ENCODE measurements around the gene LONP1. TPM values are rescaled to one million over a fixed set of nuclear protein-coding genes. Genes with fewer than 3 reads are reported as not detected.

The LONP1 gene
- total and polyA plus RNA-seq, 10 donors = 29.2 to 65.8 (median 46.1) TPM

DNA sequence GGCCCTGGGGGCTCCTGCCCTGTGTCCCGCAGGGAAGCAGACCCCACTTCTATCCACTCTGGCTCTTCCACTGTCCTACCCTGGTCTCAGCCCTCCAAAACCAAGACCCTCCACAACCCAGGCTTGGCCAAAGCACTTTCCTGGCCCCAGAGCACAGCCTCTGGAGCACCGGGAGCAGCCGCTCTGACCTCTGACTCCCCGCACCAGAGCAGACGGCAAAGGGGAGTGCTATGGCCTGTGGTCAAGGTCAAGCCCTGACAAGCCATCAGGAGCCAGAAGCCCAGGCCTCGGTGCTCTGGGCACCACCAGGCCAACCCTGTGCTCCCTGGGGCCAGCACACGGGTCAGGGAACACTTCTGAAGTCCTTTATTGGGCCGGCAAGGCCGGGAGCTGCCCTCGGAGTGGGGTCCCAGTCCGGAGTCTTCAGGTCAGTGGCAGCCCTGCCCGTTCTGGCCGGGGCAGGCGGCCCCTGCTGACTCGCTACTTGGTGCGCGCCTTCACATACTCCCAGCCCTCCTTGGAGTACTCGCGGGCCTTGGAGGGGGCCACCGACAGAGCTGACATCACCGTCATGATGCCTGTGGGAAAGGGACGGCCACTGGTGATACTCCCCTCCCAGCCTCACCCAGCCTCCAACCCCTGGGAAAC lies 41.8 kb downstream of the LONP1 start:
- Histone ChIP-seq H3K36me3 (peaks cover 0 to 29% (median 6%) of the 10 kb centered on the region in 6 donors), H3K27ac (no peak overlapping the region), H3K9me3 (no peaks in the 10 kb centered on the region), H3K4me1 (peaks cover 12 to 33% (median 21%) of the 10 kb centered on the region in 6 donors), H3K4me3 (no peak overlapping the region), H3K27me3 (replicated peaks in 1 of 7) (no peaks in the 10 kb centered on the region)
- 90 to 96% (median 92%) methylated on average over 17 to 22 of the region's 22 CpGs for WGBS, 5 donors
- TF ChIP-seq POLR2AphosphoS5 (IDR thresholded peaks at IDR 0.05) = no peak
- no peak for TF ChIP-seq POLR2A (IDR thresholded peaks at IDR 0.05)
- TF ChIP-seq, protein P1, sequence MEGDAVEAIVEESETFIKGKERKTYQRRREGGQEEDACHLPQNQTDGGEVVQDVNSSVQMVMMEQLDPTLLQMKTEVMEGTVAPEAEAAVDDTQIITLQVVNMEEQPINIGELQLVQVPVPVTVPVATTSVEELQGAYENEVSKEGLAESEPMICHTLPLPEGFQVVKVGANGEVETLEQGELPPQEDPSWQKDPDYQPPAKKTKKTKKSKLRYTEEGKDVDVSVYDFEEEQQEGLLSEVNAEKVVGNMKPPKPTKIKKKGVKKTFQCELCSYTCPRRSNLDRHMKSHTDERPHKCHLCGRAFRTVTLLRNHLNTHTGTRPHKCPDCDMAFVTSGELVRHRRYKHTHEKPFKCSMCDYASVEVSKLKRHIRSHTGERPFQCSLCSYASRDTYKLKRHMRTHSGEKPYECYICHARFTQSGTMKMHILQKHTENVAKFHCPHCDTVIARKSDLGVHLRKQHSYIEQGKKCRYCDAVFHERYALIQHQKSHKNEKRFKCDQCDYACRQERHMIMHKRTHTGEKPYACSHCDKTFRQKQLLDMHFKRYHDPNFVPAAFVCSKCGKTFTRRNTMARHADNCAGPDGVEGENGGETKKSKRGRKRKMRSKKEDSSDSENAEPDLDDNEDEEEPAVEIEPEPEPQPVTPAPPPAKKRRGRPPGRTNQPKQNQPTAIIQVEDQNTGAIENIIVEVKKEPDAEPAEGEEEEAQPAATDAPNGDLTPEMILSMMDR (IDR thresholded peaks at IDR 0.05 in 8 of 11, conservative IDR thresholded peaks at IDR 0.05 in 3 of 11) = no peak
- DNase-seq = no peak
- intact Hi-C loops (cut with DNase I; ENCODE audit: low total_unique reads) = loop anchor here (10.0 kb wide), 1 partner anchor 53 kb away; the partner anchor contains the start of genes SAFB and SAFB2

DNA sequence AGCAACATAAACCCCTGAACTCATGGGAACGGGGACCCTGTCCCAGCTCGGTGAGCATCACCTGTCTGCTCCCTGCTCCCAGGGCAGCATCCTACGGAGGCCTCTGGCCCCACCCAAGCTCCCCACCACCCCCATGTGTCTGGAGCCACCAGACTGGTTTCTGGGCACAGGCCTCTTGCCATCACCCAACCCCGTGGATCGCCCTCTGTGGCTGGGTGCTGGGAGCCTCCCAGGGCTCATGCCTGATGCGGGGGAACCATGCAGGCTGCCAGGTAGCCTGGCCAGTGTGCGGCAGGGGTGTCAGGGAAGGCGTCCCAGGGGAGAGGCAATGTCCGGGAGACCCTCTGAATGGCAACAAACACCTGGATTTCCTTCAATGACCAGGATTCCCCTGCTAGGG lies 42.4 kb downstream of the LONP1 start:
- H3K9me3 ChIP-seq = no peaks in the 10 kb centered on the region
- H3K4me1 ChIP-seq = peaks cover 12 to 33% (median 21%) of the 10 kb centered on the region in 6 donors
- no peak overlapping the region for H3K4me3 ChIP-seq
- no peak overlapping the region for H3K27ac ChIP-seq
- DNase-seq = no peak
- H3K36me3 ChIP-seq = peaks cover 0 to 35% (median 6%) of the 10 kb centered on the region in 6 donors
- TF ChIP-seq POLR2AphosphoS5 (IDR thresholded peaks at IDR 0.05) (peak in 1 of 3 donors; percentile 22), POLR2A (IDR thresholded peaks at IDR 0.05) (no peak)
- TF ChIP-seq, protein P1 (IDR thresholded peaks at IDR 0.05 in 8 of 11, conservative IDR thresholded peaks at IDR 0.05 in 3 of 11) = no peak
- 92 to 97% (median 93%) methylated on average over 8 to 9 of the region's 9 CpGs for WGBS, 5 donors
- intact Hi-C loops (cut with DNase I; ENCODE audit: low total_unique reads) = loop anchor here (10.0 kb wide), 1 partner anchor 53 kb away; the partner anchor contains the start of genes SAFB and SAFB2
- no peaks in the 10 kb centered on the region for H3K27me3 ChIP-seq (replicated peaks in 1 of 7)

DNA sequence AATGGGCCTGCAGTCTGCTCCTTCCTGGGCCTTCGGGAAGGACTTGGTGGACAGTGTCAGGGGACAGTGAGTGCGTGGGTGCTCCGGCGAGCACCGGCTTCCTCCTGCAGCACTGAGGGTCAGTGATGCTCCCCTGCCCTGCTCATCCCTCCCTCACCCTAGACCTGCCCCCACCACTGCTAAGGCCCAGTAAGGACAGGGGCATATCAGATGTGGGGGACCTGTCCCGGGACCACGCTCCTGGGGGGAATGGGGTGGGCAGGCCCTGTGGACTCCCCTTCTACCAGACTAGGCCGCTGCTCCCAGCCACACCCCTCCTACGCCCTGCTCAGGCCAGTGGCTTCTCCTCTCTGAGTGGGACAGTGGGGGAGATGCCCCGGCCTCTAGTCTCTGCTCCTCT lies 42.8 kb downstream of the LONP1 start:
- TF ChIP-seq POLR2A (IDR thresholded peaks at IDR 0.05) (no peak), POLR2AphosphoS5 (IDR thresholded peaks at IDR 0.05) (no peak)
- TF ChIP-seq, protein P1 (IDR thresholded peaks at IDR 0.05 in 8 of 11, conservative IDR thresholded peaks at IDR 0.05 in 3 of 11) = no peak
- intact Hi-C loops (cut with DNase I; ENCODE audit: low total_unique reads) = loop anchor here (10.0 kb wide), 1 partner anchor 52 kb away; the partner anchor contains the start of genes SAFB and SAFB2
- Histone ChIP-seq H3K4me1 (peaks cover 12 to 33% (median 21%) of the 10 kb centered on the region in 6 donors), H3K4me3 (no peak overlapping the region), H3K36me3 (peaks cover 0 to 39% (median 6%) of the 10 kb centered on the region in 6 donors), H3K27me3 (replicated peaks in 1 of 7) (no peaks in the 10 kb centered on the region), H3K9me3 (no peaks in the 10 kb centered on the region), H3K27ac (no peak overlapping the region)
- WGBS, 5 donors = 87 to 98% (median 91%) methylated on average over 6 to 10 of the region's 10 CpGs
- no peak for DNase-seq

DNA sequence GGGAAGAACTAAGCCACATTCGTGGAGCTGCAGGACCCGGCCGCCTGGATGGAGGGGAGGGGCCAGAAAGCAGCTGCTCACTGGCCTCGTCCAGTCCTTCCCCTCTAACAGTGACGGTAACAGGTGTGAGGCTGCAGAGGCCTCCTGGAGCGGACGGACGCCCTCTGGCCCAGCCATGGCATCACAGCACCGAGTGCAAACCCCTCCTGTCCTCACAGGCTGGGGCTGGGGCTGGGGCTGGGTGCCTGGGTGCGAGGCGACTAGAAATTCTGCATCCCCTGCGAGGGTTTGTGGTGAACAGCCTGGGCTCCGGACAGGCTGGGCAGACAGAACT lies 43.2 kb downstream of the LONP1 start:
- Histone ChIP-seq H3K4me3 (no peak overlapping the region), H3K27ac (no peak overlapping the region), H3K9me3 (no peaks in the 10 kb centered on the region), H3K4me1 (peaks cover 12 to 33% (median 21%) of the 10 kb centered on the region in 6 donors), H3K27me3 (replicated peaks in 1 of 7) (no peaks in the 10 kb centered on the region), H3K36me3 (peaks cover 0 to 43% (median 8%) of the 10 kb centered on the region in 6 donors)
- intact Hi-C loops (cut with DNase I; ENCODE audit: low total_unique reads) = loop anchor here (10.0 kb wide), 1 partner anchor 52 kb away; the partner anchor contains the start of genes SAFB and SAFB2
- TF ChIP-seq, protein P1 (IDR thresholded peaks at IDR 0.05 in 8 of 11, conservative IDR thresholded peaks at IDR 0.05 in 3 of 11) = no peak
- TF ChIP-seq POLR2AphosphoS5 (IDR thresholded peaks at IDR 0.05) = peak in 1 of 3 donors; percentile 28
- TF ChIP-seq POLR2A (IDR thresholded peaks at IDR 0.05) = no peak
- no peak for DNase-seq
- 52 to 88% (median 80%) methylated on average over 5 to 13 of the region's 13 CpGs for WGBS, 5 donors
